ENCODE measurements around the gene C6orf52.

C6orf52 gene

DNA sequence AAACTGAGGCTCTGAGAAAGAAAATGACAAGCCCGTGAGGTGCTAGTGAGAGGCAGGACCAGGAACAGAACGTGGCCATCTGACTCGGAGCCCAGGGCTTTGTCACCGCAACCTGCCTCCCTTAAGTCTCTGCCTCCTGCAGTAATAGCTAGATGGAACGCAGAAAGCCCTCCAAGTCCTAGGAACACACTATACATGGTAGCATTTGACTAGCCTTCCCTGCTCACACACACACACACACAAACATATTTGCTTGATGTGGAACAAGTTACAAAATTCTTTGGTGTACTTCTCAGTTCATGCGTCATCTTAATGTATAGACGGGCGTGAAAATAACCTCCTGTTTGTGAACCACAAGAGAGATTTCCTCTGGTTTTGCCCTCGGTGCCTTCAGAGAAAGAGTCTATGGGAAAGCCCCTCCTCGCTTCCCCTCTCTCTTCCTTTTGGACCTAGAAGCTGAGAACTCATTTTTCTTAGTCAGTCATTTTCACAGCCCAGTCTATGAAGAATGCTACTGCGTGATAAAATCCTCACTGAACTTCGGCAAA lies 38.8 kb downstream of the C6orf52 start:
- no peak for DNase-seq (ENCODE audit: low read depth, low spot score)

DNA sequence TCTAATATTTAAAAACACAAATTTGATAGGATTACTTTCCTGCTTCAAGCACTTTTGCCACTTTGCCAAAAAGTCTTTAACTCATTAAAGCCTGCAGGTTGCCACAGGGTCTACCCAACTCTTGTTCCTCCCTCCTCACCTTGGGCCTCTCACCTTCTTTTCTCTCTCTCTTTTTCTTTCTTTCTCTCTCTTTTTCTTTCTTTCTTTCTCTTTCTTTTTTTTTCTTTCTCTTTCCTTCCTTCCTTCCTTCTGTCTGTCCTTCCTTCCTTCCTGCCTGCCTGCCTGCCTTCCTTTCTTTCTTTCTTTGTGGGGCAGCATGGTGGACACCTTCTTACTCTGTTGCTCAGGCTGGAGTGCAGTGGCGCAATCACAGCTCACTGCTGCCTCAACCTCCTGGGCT lies 50.2 kb downstream of the C6orf52 start:
- DNase-seq (ENCODE audit: low read depth, low spot score), result no peak

DNA sequence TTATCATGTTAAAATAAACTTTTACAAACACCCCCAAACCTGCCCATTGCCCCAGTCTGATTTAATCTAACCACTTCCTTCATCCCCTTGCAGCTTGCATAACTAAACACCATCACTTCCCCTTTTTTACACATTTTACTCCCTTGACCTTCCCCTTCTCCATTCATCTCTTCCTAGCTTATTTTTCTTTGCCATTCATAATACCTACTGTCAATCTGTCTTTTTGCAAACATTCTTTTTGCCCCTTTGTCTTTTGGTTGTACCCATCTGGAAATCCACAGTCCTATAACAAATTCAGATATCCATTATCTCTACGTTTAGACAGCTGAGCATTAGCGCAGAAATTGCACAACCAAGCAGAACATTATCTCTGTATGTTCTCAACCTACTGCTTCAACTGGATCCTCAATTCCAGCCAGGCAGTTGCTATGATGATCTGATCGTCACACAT lies 51.2 kb downstream of the C6orf52 start:
- DNase-seq (ENCODE audit: low read depth, low spot score), result no peak

DNA sequence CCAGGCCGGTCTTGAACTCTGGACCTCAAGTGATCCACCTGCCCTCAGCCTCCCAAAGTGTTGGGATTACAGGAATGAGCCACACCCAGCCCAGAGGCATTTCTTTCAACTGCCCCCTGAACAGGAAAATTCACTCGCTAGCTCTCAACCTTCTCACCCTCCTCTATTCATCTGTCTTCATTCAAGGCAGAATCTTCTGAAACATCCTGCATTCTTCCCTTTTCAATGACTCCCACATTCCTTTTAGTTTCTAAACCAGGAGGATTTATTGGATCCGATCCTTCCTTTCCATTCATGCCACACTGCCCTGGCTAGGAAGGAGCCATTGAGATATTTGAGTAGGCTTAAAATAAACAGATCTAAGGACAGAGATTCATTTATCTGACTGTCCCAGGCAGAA lies 52.9 kb downstream of the C6orf52 start:
- no peak for DNase-seq (ENCODE audit: low read depth, low spot score)

DNA sequence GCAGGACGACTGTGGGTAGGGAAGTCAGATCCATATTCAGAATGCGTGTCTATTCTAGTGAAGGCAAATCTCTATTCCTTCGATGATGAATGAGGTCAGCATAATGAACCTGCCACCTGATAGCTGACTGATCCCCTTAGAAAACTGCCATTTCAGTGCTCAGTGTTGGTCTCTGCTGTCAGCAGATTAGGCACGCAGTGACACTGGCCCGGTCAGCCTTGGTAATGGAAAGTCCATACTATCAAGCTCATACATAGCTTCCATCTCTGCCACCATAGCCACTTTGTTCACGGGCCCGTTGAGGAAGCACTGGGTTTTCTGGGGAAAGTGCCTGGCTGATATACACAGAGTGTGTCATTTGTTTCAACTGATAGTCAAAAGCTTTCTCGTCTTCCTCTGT lies 54.0 kb downstream of the C6orf52 start:
- DNase-seq (ENCODE audit: low read depth, low spot score), result no peak

DNA sequence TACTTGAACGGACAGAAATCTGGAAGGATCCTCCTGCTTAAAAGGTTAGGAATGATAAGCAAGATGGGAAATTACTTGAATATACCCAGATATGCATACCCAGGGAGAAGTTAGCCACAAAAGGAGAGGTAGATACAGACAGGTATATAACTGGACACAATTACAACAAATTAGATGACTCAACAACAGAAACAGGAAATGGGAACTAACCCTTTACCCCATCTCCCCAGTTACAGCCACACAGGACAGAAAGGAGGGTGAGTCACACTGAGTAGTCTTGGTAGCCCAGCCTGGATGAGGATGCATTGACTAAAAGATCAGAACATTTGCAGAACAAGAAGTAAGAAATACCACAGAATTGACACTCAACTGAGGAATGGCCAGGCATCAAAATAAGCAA lies 61.2 kb downstream of the C6orf52 start:
- DNase-seq (ENCODE audit: low read depth, low spot score), result no peak

DNA sequence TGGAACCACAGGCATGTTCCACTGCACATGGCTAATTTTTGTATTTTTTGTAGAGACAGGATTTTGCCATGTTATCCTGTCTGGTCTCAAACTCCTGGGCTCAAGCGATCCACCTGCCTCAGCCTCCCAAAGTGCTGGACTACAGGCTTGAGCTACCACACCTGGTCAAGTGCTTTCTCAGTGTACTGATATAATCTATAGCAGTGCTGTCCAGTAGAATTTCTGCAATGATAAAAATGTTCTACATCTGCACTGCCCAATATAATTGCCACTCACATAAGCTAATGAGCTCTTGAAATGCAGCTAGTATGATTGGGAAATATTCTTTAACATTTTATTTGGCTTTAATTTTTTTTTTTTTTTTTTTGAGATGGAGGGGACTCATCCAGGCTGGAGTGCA lies 64.2 kb downstream of the C6orf52 start:
- no peak for DNase-seq (ENCODE audit: low read depth, low spot score)

DNA sequence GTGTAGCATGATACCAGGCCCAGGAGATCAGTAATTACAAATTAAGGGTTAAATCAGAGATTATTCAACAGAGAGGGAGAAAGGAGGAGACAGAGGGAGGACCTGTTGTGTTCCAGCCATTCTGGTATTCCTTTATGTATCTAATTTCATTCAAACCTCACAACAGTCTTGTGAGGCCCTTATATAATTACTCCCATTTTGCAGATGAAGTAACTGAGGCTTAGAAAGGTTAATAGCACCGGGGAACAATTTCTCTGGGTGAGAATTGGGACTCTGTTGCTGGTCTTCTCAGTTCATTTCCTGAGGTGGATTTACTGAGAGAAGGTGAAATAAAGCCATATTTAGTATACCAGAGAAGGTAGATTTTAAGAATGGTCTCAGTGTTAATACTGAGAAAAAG lies 66.6 kb downstream of the C6orf52 start:
- no peak for DNase-seq (ENCODE audit: low read depth, low spot score)

DNA sequence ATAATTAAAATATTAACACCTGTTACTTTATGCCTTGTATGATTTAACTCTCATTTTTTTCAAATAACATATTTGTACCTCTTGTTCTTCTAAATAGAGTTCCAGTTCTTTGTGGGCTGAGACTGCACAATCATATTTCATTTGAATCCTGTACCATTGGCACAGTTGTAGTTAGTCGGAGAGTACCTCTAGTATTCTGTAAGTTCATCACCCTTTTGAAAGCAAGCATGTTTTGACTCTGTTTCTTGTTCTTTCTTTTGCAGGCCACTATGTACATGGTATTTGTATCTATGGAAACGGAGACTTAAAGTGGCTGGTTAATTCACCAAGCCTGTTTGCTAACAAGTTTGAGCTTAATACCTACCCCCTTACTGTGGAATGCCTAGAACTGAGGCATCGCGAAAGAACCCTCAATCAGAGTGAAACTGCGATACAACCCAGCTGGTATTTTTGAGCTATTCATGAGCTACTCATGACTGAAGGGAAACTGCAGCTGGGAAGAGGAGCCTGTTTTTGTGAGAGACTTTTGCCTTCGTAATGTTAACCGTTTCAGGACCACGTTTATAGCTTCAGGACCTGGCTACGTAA lies 68.2 kb downstream of the C6orf52 start:
- no peak for DNase-seq (ENCODE audit: low read depth, low spot score)

DNA sequence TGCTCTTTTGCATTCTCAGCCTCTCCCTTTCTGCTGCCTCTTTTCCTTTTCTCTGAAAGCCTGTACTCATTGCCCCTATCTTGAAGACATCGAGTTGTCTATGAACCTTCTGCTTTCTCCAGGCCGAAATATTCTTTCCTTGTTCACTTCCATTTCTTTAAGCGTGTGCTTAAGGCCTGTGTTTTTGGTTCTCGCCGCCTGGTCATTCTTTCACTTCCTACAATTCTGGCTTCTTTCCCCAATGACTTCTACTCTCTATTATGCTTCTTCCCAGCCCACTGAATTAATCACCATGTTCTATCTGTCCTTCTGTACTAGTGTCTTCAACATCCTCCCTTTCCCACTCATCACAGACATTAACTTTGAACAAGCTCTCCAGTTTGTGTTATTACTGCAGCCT lies 69.6 kb downstream of the C6orf52 start:
- DNase-seq (ENCODE audit: low read depth, low spot score), result no peak

DNA sequence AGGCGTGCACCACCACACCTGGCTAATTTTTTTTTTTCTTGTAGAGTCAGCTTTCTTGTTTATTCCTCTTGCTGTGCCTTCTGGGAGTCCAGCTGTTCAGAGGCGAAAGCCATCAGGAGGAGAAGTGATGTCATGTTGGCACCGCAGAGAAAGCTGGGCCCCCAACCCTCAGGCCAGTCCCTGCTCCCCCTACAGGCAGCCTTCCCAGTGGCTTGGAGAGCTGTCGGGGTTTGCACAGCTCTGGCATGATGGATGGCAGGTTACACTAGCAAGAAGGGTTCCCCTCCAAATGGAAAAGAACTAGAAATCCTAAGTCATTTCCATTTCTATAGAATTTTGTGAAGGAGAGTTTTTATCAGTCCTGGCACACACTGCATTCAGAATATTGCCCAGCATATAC lies 72.6 kb downstream of the C6orf52 start:
- no peak for DNase-seq (ENCODE audit: low read depth, low spot score)

Measured in iPS DF 19.7 (cell line).